HG02623 (cell line): Measurements from ENCODE around the gene ATP6AP1.

Experiments
- ATAC-seq: cut with Tn5 transposase; IDR thresholded peaks from one replicate; pipeline ENCODE4 v1.9.1; 2021; ENCODE audit warnings: moderate library complexity; ENCODE audit not compliant: unreplicated experiment

The ATP6AP1 gene

DNA sequence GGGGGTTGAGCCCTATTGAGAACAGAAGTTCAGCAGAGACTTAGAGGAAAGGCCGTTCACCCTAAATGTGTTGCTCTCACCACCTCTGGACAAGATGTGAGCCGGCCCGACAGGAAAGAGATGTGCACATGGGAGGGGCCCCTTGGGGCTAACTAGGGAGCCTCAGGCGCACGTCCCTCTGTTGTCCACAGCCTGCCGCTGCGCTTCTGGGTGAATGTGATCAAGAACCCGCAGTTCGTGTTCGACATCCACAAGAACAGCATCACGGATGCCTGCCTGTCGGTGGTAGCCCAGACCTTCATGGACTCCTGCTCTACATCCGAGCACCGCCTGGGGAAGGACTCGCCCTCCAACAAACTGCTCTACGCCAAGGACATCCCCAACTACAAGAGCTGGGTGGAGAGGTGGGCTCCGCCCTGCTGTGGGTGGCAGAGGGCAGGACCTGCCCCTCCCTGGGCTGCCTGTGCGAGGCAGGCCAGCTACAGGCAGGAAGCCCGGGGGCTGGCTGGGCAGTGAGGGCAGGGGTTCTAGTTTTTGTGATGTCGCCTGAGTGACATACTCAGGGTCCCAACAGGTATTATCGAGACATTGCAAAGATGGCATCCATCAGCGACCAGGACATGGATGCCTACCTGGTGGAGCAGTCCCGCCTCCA is 42.6 kb downstream of the ATP6AP1 start:
- no peak for ATAC-seq

DNA sequence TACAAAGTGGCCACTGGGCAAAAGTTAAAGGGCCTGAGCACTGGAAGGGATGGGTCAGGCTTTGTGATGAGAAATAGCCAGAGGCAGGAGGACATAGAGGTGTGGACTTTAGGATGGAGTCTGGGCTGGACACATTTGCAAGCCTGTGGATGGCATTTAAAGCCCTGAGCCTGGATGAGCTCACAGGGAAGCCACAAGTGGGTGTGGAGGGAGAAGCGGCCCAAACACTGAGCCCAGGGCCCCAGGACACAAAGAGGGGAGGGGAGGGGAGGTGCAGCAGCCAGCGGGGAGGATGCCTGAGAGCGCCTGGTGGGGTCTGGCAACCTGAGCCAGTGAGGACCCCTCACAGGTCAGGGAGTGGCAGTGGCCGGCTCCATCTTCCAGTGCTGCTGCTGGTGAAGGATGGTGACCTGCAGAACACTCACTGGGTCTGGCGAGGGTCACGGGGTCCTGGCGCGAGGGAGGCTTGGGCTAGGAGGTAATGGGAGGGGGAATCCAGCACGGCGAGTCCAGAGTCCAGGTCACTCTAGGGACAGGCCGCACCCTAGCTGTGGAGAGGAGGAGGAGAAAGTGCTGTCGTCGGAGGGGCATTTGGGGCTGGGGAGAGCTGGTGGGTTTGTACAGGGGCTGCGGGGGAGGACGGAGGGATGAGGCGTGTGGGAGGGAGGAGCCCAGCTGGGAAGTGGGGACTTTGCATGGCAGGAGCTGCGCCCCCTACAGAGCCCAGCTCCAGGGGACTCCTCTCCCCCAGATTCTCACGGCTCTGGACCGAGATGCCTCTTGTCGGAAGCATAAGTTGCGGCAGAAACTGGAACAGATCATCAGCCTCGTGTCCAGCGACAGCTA is 43.6 kb downstream of the ATP6AP1 start:
- no peak for ATAC-seq

DNA sequence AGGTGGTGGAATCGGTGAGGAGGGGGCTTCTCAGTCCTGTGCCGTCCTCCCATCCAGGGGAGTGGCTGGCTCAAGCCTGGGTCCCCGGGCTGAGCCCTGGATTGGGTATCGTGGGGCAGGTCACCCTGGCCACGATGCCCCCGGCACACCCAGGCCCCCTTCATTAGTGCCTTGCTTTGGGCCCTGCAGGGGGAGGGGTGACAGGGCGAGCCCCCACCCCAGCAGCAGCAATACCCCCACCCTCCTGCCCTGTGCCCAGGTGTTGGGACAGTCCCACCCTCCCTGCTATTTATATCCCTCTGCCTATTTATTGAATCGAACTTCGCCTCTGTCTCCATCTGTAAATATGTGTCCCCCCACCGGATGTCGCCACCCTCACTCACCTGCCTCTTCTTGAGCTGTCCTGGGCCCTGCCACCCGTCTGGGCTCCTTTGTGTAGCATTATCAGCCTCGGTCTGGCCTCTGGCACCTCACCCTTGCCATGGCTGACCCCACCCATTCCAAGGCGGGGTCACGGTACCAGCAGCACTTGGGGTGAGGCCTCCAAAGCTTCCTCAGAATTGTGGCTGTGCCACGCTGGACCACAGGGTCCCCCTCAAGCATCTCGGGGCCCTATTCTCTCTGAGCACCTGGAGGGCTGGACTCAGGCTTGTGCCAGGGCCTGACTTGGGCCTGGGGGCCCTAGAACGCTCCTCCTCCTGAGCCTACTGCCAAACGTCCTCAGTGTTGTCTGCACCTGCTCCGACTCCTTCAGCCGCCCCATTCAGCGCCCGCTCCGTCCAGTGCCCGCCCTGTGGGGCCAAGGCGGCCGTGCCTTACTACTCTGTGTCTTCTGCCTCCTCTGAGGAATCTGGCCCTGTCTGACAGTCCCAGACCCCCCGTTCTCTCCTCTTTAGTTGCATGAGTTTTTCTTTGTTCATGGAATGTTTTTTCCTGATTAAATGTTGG is 44.5 kb downstream of the ATP6AP1 start:
- no peak for ATAC-seq

DNA sequence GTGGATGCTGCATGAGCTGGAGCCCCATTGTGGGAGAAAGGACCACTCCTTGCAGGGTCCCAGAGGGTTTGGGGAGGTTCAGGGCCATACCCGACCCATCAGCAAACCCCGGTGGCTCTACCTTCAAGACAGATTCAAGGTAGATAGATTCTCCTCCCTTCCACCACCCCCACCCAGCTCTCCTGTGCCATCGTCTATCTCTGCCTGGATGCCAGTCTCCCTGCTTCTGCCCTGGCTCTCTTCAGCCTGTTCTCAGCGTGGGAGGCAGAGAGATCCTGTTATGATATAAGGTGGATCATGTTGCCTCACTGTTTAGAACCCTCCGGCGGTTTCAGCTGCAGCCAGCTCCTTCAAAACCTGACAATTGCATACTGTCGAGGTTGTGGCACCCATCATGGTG is 45.2 kb downstream of the ATP6AP1 start:
- no peak for ATAC-seq

DNA sequence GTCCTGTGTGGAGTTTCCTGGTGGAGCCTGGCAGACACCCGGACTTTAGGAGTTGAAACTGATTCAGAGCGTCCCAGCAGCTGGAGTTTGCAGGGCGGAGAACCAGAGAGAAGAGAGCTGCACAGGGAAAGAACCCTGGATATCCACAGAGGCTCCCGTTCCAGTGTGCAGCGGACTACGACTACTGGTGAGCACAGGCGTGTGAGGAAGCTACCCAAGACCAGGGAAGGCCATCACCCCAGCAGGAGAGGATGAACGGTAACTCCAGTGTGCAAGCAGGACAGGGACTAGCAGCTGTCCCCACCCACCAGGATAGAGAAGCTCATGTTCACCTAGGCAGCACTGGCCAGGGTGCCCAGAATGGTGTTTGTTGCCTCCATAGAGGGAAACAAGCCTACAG is 48.3 kb downstream of the ATP6AP1 start:
- ATAC-seq: no peak

- no peak for ATAC-seq
Observed at GRCh38 chrX:154477891-154478477, 49.5 kb downstream of the ATP6AP1 start.

DNA sequence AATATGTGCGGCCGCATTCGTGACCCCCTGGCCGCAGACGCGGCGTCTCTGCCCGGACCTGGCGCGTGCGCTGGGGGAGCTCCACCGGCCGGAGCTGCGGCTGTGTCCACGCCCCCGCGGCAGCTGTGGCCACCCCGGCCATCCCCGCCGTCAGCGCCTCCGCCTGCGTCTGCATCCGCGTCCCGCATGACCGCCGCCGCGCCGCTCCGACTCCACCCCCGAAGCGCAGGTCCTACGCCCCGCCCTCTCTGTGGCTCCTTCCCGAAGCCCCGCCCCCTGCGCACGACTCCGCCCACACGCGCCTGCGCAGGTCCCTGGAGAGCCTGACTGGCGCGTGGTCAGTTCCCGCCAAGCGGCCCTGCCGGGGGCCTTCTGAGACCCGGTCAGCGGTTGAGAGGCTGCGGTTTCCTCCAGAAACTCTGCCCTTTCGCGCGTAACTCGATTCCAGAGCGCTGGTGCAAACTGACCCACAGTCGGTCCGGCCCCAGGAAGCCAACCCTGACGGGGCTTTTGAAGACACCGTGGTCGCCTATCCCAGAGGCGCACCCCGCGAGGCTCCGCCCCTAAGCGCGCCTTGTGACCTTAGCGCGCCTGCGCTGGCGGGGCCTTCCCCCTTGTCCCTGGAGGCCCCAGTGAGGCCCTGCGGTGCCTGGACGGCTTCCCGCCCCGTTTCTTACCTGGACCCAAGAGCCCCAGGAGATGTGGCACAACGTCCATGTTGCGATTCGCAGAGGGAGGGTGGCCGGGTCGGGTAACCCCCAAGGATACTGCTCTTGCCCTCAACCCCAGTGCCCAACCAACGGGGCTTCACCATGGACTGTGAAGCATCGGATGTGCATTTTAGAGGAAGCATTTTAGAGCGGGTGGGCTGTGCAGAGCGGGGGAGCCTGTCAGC is 50.5 kb downstream of the ATP6AP1 start, which contains the start of gene LAGE3:
TSS of gene LAGE3 (minus strand) at position 554 of the 895 bp plus-strand sequence. CDS start at position 188, 366 bp downstream.
- ATAC-seq: peak; percentile 89

DNA sequence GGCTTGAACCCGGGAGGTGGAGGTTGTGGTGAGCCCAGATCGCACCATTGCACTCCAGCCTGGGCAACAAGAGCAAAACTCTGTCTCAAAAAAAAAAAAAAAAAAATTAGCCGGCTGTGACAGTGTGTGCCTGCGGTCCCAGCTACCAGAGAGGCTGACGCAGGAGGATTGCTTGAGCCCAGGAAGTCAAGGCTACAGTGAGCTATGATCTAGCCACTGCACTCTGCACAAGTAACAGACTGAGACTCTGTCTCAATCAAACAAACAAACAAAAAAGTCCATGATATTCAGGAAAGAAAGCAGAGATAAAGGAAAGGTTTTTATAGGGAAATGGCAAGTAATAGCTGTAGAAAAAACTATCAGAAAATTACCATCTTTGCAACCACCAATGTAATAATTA is 52.7 kb downstream of the ATP6AP1 start:
- no peak for ATAC-seq

DNA sequence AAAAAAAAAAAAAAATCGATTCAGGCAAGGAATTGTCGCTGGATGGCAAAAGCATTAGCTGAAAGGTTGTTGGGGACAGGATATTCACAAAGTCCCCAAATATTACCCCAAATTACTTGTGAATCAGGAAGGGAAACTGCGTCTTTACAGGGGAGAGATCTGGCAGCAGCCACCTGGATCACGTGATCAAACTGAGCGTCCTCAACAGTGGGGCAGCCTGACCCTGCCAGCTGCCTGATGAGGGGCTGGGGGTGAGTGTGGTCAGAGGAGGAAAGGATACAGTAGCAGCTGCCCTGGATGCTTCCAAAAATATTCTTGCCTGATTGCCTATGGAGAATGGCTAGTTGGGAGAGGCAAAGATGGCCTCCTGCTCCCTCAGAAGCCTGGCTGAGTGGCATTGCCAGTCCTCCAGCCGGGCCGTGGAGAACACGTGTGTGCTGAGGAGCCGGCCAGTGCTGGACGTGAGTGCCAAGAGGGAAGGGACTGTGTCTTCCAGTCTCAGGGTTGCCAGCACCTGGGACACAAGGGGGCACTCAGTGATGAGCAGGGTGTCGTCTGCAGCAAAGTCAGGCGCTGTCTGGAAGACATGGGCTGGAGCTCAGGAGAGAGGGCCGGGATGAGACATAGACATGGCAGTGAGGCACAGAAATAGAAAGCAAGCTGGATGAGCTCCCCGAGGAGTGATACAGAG is 53.6 kb downstream of the ATP6AP1 start:
- ATAC-seq: no peak

GRCh38 chrX:154482786-154483185 is 54.3 kb downstream of the ATP6AP1 start:
- no peak for ATAC-seq

DNA sequence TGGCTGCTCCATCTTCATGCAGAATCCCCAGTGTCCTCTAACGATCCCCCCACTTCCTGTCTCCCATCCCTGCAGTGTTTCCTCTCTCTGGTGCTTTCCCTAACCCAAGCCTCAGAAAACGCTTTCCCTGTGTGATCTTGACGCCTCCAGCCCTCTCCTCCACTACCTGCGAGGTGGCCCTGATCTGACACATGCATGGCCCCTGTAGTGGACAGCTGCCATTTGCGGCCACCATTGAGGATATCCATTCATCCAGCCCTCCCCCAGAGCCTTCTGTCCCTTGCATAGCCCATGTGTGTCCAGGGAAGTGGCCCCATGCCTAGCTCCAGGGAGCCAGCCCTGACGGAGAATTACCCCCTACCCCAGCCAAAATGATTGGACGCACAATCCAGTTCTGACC is 54.8 kb downstream of the ATP6AP1 start:
- ATAC-seq: no peak

DNA sequence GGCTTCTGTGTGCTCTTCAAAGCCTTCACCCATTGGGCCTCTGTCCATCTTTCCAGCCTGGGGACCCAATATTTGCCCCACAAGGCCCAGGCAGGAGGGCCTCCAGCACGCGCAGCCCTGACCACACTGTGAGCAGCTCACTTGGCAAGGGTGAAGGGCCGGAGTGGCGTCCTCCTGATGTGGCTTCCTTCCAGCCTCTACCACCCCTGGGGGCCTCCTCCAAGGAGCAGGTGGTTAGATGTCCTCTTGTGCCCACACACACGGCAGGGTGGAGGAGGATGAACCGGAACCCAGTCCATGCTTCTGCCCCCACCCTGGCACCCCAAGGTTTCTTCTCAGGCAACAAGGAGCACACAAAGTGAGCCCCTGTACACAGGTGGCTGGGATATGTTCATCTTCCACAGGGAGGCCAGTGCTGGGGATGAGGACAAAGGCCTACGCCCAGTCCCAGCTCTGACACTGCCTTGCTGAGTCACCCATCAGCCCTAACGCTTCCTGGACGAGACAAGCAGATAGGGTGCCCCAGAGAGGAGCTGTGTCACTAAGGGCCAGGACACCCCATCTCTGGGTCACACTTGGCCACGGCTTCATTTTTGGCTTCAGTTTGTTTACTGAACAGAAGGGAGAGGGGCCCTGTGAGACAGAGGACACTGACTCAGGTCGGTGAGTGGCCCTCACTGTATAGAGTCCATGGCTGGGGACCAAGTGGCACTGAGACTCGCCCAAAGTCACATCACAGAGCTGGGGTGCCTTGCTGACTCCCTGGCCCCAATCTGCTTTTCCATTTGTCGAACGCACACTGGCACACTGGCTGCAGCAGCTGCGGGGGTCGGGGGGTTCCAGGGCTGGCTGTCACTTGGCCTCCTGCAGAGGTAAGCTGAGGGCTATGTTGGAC is 56.0 kb downstream of the ATP6AP1 start:
- ATAC-seq: no peak

DNA sequence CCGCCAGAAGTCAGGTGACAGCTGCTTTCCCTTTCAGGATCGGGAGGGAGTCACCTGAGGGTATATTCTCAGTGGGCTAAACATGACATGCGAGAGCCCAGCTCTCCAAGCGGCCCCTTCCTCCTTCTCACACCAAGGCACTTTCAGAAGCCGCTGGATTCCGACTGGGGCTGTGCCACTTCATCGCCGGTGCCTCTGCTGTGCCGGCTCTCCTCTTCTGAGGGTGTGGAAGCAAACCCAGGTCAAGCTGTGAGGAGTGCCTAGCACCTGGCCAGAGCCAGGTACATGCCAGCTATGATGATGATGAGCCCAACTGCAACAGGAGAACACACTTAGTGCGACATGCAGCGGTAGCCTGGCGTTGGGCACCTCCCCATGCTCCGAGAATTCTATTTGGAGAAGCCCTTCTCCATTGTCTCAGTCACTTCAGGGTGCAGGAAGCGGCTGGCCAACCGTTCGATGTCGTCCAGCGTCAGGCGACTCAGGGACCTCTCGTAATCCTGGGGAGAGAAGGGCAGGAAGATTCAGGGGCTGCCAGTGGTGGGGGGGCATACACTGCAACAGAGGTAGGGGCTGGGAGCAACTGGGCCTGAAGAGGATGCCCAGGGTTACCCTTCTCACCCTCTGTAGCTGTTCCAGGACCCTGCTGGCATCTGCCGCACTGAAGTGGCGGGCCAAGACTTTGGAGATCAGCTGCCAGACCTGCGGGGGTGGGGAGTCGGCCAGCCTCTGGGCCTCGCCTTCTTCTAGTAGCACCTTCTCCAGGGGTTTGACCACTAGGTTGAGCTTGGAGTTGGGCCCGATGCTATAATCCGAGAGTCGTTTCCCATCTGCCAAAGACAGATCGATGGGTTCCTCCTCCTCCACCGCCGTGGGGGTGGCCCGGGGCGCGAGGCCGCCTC is 56.9 kb downstream of the ATP6AP1 start:
- no peak for ATAC-seq

DNA sequence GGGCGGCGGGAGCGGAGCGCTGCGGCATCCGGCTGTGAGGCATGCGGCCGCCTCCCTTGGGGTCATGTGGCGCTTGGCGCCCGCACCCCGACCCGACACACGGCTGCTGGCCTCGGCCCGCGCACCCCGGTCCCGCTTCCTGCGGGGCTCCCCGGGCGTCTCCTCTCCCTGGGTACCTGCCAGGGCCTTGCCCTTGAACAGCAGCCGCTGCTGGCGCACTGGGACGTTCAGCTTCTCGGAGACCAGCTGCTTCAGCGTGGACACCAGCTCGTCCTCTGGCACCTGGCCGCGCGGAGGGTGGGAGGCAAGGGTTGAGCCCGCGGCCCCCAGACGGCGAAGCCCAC is 57.5 kb downstream of the ATP6AP1 start:
- ATAC-seq: no peak
